Measurements from ENCODE around the gene NCOR2. TPM values are rescaled to one million over a fixed set of nuclear protein-coding genes. Genes with fewer than 3 reads are reported as not detected.
A peak's percentile ranks its signal among the peaks of the same experiment; 100 is the strongest.

NCOR2 gene
- 100 to 1,000 TPM in 4 of 12 donors, 10 to 100 TPM in 7, not detected in 1; 79.0 to 179 (median 93.0) TPM for polyA plus RNA-seq (ENCODE audit: insufficient read length in 12 of 12)
- long read RNA-seq, donor 1, partial matches to known transcripts: 5 of 8 reads
- long read RNA-seq, donor 1, other reads (novel, unspliced or antisense): 0 of 8 reads
- long read RNA-seq, donor 2, partial matches to known transcripts: 11 of 11 reads
- long read RNA-seq, donor 2, other reads (novel, unspliced or antisense): 0 of 11 reads
- long read RNA-seq, donor 3, partial matches to known transcripts: 20 of 22 reads
- long read RNA-seq, donor 3, other reads (novel, unspliced or antisense): 0 of 22 reads
- long read RNA-seq, donor 4, partial matches to known transcripts: 0 of 2 reads
- long read RNA-seq, donor 4, other reads (novel, unspliced or antisense): 0 of 2 reads
- long read RNA-seq, donor 5, partial matches to known transcripts: 41 of 43 reads
- long read RNA-seq, donor 5, other reads (novel, unspliced or antisense): 0 of 43 reads
- long read RNA-seq, donor 6: 0 reads
- long read RNA-seq, donor 7, partial matches to known transcripts: 12 of 16 reads
- long read RNA-seq, donor 7, other reads (novel, unspliced or antisense): 0 of 16 reads
- long read RNA-seq, donor 8, partial matches to known transcripts: 33 of 38 reads
- long read RNA-seq, donor 8, other reads (novel, unspliced or antisense): 0 of 38 reads
- long read RNA-seq, donor 9: 0 reads
- long read RNA-seq, donor 10, partial matches to known transcripts: 14 of 17 reads
- long read RNA-seq, donor 10, other reads (novel, unspliced or antisense): 0 of 17 reads
- long read RNA-seq, donor 11, partial matches to known transcripts: 0 of 2 reads
- long read RNA-seq, donor 11, other reads (novel, unspliced or antisense): 0 of 2 reads

- no peak for DNase-seq
Measured at GRCh38 chr12:124566997-124567672, at the start of gene NCOR2. Gene NCOR2, minus strand, starts transcription at chr12:124567612. Its CDS starts 72,361 bp downstream, at chr12:124495251.

GRCh38 chr12:124616394-124617221 lies 49.2 kb upstream of the NCOR2 start:
- no peak for DNase-seq

GRCh38 chr12:124614512-124615292 lies 47.3 kb upstream of the NCOR2 start:
- DNase-seq: no peak

GRCh38 chr12:124613151-124613585 lies 45.8 kb upstream of the NCOR2 start:
- peak; percentile 61 for DNase-seq

- DNase-seq: no peak
Measured at GRCh38 chr12:124612410-124612680, 44.9 kb upstream of the NCOR2 start.

- DNase-seq: no peak
Measured at GRCh38 chr12:124611559-124612409, 44.4 kb upstream of the NCOR2 start.

GRCh38 chr12:124610629-124611558 lies 43.5 kb upstream of the NCOR2 start:
- DNase-seq: no peak

- DNase-seq: no peak
Measured at GRCh38 chr12:124610021-124610612, 42.7 kb upstream of the NCOR2 start.

GRCh38 chr12:124609041-124609989 lies 41.9 kb upstream of the NCOR2 start:
- peak; percentile 63 for DNase-seq

GRCh38 chr12:124608450-124608870 lies 41.0 kb upstream of the NCOR2 start:
- DNase-seq: no peak

- no peak for DNase-seq
Measured at GRCh38 chr12:124607681-124608425, 40.4 kb upstream of the NCOR2 start.

- no peak for DNase-seq
Measured at GRCh38 chr12:124605883-124606774, 38.7 kb upstream of the NCOR2 start.

- DNase-seq: no peak
Measured at GRCh38 chr12:124605150-124605882, 37.9 kb upstream of the NCOR2 start.

GRCh38 chr12:124604264-124604680 lies 36.9 kb upstream of the NCOR2 start:
- DNase-seq: no peak

Measured in muscle of arm (tissue), 14 donors.